Measurements from ENCODE around the gene BCL2L11. TPM values are rescaled to one million over a fixed set of nuclear protein-coding genes. Genes with fewer than 3 reads are reported as not detected.
"Not testable (repeated sequence)": the region's sequence is repeated elsewhere in the genome, so short reads cannot be mapped to it uniquely, and the experiment has no call there.

Gene BCL2L11, protein sequence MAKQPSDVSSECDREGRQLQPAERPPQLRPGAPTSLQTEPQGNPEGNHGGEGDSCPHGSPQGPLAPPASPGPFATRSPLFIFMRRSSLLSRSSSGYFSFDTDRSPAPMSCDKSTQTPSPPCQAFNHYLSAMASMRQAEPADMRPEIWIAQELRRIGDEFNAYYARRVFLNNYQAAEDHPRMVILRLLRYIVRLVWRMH
- 2.9 TPM for polyA plus RNA-seq (2013, experiment 1 of 2; ENCODE audit: insufficient read length)
- 2.7 TPM for polyA plus RNA-seq (2013, experiment 2 of 2; ENCODE audit: insufficient read length)

GRCh38 chr2:111120253-111121027 lies at the start of gene BCL2L11:
BCL2L11 (plus strand) TSS chr2:111120914; CDS start chr2:111123746, 2,832 bp downstream.
- DNase-seq: peak; percentile 88

- DNase-seq: peak; percentile 81
Measured at GRCh38 chr2:111071600-111072171, 49.0 kb upstream of the BCL2L11 start.

GRCh38 chr2:111072220-111072871 lies 48.4 kb upstream of the BCL2L11 start:
- DNase-seq: peak; percentile 93

DNA sequence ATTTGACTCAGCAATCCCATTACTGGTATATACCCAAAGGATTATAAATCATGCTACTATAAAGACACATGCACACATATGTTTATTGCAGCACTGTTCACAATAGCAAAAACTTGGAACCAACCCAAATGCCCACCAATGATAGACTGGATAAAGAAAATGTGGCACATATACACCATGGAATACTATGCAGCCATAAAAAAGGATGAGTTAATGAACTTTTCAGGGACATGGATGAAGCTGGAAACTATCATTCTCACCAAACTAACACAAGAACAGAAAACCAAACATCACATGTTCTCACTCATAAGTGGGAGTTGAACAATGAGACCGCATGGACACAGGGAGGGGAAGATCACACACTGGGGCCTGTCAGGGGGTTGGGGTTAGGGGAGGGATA lies 38.1 kb upstream of the BCL2L11 start:
- DNase-seq: not testable (repeated sequence)

DNA sequence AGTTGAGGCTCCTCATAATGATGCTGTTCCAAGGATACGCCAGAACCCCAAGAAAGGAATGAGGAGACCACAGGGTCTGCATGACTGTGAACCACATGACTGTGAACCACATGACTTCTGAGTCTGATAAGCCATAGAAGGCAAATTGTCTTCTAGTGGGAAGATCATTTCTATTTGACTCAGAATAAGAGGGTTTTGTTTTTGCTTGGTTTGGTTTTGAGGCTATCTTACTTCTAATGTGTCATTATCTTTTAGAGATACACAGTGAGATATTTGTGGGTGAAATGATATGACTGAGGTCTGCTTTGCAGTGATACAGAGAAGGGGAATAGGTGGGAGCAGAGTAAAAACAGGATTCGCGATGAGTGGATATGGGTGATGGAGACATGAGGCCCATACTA lies 28.9 kb upstream of the BCL2L11 start:
- no peak for DNase-seq

GRCh38 chr2:111094691-111095090 lies 26.0 kb upstream of the BCL2L11 start:
- DNase-seq: no peak

DNA sequence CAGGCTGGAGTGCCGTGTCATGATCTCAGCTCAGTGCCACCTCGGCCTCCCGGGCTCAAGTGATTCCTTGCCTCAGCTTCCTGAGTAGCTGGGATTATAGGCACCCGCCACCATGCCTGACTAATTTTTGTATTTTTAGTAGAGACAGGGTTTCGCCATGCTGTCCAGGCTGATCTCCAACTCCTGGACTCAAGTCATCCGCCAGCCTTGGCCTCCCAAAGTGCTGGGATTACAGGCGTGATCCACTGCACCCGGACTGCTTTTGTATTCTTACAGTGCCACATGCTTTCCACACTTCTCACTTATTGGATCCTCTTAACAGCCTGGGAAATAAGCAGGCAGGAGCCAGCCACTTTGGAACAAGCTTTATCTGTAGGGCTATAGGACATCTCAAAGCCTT lies 25.3 kb upstream of the BCL2L11 start:
- DNase-seq: no peak

- no peak for DNase-seq
Measured at GRCh38 chr2:111099402-111099801, 21.3 kb upstream of the BCL2L11 start.

- DNase-seq: no peak
Measured at GRCh38 chr2:111100087-111100764, 20.5 kb upstream of the BCL2L11 start.

DNA sequence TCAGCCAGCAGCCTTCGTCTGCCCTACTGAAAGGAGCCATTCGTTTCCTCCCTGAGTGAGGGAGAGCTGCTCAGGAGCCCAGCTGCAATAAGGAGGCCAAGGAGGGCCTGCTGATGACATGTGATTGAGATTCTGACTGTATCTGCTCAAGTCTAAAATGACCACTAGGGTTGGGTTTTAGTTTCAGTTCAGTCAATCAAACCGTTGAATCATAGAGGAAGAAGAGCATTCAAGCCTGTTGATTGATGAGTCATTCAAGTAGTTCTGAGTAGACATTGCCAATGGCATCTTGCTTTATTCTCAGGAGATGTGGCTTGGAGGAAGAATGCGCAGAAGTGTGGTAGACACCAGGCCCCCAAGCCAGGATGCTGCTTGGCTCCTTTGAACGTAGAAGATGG lies 19.9 kb upstream of the BCL2L11 start:
- peak; percentile 32 for DNase-seq

DNA sequence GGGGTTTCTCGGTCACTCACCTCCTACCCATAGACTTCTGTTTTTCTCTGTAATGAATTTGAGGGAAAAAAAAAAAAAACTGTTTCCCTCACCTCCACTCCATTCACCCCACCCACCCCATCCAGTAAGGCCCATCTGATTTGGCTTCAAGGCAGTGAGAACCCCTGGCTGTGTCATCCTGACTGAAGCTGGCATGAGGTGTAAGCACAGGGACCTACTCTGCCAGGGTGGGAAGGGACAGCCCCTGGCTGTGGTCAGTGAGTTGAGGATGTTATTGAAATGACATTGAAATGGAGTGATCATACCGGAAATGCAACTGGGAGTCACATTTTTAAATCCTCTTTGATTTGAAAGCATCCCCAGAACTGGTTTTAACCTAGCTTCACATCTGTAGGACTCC lies 19.1 kb upstream of the BCL2L11 start:
- no peak for DNase-seq

GRCh38 chr2:111102216-111102615 lies 18.5 kb upstream of the BCL2L11 start:
- DNase-seq: no peak

GRCh38 chr2:111105926-111106325 lies 14.8 kb upstream of the BCL2L11 start:
- DNase-seq: no peak

DNA sequence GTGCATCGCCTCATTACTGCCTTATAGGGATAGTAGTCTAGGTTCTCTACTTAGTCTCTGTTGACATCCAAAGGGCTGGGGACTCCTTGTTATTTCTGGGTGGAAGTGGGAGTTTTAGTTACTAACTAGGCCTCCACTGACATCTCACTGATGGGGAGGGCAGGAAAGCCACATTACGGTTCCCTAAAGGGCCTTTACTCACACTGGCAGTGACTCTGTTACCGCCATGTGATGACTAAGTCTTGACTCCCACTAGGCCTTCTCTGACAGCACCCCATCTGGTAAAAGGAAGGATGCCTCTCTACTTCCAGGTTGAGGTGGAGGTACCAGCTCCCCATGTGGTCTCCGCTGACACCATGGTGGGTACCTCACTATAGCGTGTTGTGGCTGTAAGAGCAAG lies 14.0 kb upstream of the BCL2L11 start:
- DNase-seq: peak; percentile 11

GRCh38 chr2:111108745-111109271 lies 11.9 kb upstream of the BCL2L11 start:
- DNase-seq: no peak

DNA sequence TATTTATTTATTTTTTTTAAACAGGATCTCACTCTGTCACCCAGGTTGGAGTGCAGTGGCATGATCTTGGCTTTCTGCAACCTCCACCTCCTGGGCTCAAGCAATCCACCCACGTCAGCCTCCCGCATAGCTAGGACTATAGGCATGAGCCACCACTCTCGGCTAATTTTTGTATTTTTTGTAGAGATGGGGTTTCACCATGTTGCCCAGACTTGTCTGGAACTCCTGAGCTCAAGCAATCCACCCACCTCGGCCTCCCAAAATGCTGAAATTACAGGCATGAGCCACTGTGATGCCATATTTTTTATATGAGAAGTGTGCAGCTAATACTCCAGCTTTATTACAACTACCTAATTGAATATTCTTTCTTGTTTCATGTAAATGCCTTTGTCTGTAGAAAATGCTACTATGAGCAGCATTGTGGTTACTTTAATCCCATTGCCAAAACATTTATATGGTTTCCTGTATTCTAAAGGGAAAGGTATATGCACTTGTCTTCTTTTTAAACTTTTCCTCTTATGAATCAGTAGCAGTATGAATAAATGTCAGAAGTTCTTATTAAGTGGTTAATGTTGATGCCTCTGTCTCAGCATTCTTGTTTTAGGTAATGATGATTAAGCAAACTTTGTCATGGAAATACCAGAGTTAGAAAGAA lies 9.5 kb upstream of the BCL2L11 start:
- DNase-seq: no peak

GRCh38 chr2:111113838-111114237 lies 6.9 kb upstream of the BCL2L11 start:
- no peak for DNase-seq

DNA sequence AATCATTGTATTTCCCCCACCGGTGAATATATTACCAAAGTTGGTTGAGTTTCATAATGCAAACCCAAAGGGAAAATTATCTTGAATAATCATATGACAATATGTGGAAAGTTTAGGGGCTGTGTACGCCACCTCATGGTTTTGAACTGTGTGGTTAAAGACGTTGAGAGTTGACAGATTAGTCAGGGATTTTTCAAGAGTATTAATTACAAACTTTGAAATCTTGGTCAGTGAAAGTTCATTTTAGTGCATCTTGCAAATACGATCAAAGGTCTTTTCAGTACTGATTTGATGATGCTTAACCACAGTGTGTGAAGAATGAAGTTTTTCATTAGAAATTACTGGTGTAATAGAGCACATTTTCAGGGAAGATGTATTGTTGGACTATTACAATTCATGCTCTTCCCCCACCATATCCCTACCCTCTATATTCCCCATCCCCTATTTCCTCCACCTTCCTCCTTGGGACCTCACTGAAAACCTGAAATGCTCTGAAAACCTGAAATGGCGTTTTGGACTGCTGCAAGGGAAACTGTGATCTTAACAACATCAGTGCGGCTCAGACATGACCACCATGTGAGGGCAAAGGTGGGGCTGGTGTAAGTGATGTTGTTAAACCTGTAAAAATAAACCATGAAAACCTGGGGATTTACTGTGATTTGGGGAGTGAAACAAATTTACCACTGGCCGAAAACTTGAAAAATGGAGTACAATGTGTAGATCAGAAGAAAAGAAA lies 4.5 kb upstream of the BCL2L11 start:
- no peak for DNase-seq

DNA sequence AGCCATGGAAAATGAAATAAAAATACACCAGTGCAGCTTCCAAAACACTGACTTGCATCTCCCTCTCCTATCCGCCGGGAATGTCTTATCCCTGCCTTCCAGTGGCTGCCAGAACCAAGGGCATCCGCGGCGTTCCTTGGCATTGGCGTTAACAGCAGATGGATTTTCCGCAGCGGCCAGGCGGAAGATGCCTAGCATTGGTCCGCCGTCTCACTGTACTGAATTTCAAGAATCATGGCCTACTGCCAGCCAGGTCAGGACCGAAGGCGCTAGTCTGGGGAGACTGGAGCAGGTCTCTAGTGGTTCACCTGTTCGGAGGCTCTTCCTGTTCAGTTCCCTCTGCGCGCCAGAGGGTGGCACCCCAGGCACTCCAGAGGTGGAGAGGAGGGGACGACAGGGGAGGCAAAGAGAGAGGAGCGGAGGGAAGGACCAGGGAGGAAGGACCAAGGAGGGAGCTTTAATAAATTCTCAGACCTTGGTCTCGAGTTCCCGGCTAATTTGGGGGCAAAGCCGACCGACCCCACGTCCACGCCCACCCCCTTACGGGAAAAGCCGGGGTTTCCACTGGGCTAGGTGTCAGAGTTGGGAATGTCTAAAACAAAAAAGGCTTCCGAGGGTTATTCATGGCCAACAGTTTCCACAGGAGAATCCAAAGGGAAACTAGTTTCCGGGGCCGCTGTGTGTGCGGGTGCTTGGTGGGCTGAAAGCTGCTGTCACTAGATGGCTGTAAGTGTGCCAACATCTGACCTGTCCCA lies 3.7 kb upstream of the BCL2L11 start:
- DNase-seq: peak; percentile 74

Measured in fibroblast of skin of back (primary cell).